Measurements from ENCODE around the gene SH3GL2.

GRCh38 chr9:17721954-17722353 lies 143.1 kb downstream of the SH3GL2 start:
- TF ChIP-seq CTCF (IDR thresholded peaks at IDR 0.05) (no peak), ZFX (IDR thresholded peaks at IDR 0.05; ENCODE audit: borderline replicate concordance) (no peak)

Data from 22Rv1 (cell line).